Stomach (tissue), 4 donors: ENCODE measurements around the gene CBFA2T3.

Experiments
- POLR2A ChIP-seq, 4 donors: fragments of 450-650 bp; IDR thresholded peaks; one replicate each; pipeline ENCODE4 v1.6.1; 2016; ENCODE audit warnings: antibody characterized with exemption in 4 of 4, control low read depth in 2 of 4, mild to moderate bottlenecking in 1 of 4, moderate library complexity in 1 of 4
- TF ChIP-seq, protein P1 (sequence below), 7 experiments: fragments of 450-650 bp in 4 of 7; fragments of 200-600 bp in 3 of 7; sonication (generic) in 3 of 7; IDR thresholded peaks; one replicate each; pipeline ENCODE4 v1.5.1; 2016 to 2019; ENCODE audit warnings: antibody characterized with exemption in 7 of 7, control low read depth in 2 of 7, mild to moderate bottlenecking in 1 of 7

DNA sequence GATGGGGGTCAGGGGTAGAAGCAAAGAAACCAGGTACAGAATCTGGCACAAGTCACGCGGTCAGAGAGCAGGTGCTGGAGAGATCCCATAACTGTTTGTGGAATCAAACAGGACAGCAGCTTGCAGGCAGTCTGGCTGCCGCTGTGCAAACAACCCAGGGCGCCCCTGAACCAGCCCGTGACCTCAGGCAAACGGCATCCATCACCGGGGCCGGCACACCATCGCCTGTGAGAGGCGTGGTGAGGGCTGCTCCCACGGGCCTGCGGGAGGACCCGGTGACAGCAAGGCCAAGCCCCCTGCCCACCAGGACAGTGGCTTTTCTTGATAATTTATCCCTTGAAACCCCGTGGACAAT lies 47.9 kb downstream of the CBFA2T3 start:
- TF ChIP-seq, protein P1, sequence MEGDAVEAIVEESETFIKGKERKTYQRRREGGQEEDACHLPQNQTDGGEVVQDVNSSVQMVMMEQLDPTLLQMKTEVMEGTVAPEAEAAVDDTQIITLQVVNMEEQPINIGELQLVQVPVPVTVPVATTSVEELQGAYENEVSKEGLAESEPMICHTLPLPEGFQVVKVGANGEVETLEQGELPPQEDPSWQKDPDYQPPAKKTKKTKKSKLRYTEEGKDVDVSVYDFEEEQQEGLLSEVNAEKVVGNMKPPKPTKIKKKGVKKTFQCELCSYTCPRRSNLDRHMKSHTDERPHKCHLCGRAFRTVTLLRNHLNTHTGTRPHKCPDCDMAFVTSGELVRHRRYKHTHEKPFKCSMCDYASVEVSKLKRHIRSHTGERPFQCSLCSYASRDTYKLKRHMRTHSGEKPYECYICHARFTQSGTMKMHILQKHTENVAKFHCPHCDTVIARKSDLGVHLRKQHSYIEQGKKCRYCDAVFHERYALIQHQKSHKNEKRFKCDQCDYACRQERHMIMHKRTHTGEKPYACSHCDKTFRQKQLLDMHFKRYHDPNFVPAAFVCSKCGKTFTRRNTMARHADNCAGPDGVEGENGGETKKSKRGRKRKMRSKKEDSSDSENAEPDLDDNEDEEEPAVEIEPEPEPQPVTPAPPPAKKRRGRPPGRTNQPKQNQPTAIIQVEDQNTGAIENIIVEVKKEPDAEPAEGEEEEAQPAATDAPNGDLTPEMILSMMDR (IDR thresholded peaks at IDR 0.05), result no peak
- TF ChIP-seq POLR2A (IDR thresholded peaks at IDR 0.05), result no peak
